ENCODE data around the gene FZR1.

Gene FZR1

DNA sequence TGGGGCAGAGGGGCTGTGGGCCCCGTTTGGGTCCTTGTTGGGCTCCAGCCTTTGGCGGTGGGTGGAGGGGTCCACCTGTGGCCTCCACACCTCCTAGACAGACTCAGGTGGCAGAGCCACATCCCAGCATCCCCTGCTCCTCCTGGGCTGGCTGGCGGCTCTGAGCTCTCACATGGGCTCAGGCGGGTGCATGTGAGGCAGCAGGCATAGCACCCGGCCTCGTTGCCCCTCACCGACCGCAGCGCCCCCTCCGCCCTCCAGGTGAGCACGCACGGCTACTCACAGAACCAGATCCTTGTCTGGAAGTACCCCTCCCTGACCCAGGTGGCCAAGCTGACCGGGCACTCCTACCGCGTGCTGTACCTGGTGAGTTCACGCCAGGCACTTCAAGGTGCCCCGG, 26.9 kb downstream of the FZR1 start:
- no peak for DNase-seq

DNA sequence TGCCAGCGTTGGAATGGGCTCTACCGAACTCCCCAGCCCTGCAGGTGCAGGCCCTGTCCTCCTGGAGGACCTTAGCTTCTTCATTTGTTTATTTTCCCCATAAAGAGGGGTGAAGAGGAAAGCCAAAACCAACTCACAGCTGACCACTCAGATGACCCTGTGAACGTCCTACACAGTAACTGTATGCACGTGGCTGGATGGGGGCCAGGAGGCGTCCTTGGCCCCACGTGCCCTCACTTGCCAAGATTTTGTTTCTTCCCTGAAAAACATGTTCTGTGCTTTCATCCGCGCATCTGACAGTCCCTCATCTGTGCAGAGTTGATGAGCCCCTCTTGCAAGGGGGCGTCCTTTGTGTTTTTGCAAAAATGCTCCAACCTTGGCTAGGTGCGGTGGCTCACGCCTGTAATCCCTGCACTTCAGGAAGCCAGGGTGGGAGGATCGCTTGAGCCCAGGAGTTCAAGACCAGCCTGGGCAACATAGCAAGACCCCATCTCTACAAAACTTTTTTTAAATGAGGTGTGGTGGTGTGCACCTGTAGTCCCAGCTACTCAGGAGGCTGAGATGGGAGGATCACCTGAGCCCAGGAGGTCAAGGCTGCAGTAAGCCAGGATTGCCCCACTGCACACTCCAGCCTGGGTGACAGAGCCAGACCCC, 27.6 kb downstream of the FZR1 start:
- no peak for DNase-seq

DNA sequence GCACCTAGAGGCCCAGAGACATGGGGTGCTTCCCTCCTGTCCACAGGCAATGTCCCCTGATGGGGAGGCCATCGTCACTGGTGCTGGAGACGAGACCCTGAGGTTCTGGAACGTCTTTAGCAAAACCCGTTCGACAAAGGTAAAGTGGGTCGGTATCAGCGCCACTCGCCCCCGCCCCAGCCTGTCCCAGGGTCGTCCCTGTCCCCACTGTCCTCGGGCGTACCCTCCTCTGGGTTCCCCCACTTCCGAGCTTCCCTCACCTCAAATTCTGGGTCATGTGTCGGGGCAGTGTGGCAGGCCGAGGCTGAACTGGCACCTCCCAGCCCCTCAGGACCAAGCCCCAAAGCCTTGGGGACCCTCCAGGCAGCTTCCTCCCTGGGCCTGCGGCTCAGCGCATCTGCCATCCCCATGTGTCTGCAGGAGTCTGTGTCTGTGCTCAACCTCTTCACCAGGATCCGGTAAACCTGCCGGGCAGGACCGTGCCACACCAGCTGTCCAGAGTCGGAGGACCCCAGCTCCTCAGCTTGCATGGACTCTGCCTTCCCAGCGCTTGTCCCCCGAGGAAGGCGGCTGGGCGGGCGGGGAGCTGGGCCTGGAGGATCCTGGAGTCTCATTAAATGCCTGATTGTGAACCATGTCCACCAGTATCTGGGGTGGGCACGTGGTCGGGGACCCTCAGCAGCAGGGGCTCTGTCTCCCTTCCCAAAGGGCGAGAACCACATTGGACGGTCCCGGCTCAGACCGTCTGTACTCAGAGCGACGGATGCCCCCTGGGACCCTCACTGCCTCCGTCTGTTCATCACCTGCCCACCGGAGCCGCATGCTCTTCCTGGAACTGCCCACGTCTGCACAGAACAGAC, 28.5 kb downstream of the FZR1 start:
- no peak for DNase-seq

DNA sequence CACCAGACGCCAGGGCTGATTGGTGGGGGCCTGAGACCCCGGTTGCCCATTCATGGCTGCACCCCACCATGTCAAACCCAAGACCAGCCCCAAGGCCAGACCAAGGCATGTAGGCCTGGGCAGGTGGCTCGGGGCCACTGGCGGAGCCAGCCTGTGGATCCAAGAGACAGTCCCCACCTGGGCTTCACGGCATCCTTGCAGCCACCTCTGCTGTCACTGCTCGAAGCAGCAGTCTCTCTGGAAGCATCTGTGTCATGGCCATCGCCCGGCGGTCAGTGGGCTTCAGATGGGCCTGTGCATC, 29.1 kb downstream of the FZR1 start:
- DNase-seq = no peak

DNA sequence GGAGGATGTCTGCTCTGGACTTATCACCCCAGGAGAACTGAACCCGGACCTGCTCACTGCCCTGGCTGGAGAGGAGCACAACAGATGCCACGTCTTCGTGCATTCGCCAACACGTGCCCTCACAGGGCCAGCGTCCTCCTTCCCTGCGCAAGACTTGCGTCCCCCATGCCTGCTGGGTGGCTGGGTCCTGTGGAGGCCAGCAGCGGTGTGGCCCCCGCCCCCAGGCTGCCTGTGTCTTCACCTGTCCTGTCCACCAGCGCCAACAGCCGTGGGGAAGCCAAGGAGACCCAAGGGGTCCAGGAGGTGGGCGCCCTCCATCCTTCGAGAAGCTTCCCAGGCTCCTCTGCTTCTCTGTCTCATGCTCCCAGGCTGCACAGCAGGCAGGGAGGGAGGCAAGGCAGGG, 29.5 kb downstream of the FZR1 start:
- DNase-seq = no peak

DNA sequence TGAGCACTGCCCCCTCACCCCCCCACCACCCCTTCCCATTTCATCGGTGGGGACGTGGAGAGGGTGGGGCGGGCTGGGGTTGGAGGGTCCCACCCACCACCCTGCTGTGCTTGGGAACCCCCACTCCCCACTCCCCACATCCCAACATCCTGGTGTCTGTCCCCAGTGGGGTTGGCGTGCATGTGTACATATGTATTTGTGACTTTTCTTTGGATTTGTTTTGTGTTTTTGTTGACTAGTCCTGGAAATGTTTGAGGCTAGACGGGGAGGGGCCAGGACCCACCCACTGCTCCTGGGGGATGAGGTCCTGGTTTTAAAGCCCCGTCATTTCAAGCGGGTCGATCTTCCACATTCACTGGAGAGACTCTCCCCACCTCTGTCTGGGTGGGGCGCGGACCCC, 29.9 kb downstream of the FZR1 start:
- no peak for DNase-seq

DNA sequence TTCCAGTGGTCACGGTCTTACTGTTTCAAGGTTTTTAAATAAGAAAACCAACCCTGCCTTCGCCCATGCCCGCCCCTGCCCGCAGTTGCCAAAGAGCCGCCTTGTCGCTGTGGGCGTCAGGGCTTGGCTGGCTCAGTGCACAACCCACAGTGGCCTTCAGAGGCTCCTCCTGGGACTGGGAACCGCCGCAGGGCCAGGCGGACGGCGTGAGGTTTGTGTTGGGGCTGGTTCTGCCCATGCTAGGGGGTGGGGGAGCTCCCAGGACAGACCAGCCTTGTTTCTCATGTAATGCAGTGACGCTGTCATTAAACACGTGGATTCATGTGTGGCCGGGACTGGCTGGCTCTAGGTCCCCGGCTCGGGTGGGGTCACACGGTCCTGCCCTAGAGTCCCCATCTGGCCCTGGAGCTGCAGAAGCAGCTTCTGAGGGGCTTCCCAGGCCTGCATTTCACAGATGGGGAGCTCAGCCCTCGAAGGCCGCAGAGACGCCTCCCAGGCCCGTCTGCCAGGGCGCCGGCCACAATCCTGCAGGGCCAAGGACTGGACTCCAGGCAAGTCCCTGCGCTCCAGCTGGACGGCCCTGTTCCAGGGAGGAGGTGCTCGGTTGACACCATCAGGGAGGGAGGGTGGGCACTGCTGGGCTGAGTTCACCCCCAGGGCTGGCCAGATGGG, 30.5 kb downstream of the FZR1 start:
- peak; percentile 67 for DNase-seq

DNA sequence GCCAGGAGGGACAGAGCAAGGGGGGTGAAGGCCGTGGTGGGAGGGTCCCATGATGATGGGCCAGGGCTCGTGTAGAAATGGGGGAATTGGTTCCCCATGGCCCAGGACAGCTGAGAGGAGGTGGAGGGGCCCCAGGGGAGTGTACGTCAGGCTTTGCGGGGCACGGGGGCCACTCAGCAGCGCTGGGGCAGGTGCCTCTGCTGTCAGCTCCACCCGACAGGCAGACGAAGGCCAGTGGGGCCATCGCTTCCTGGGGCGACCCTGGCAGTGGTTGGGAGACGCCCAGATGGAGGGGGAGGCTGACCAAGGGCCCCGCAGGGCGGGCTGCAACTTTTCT, 31.0 kb downstream of the FZR1 start:
- no peak for DNase-seq

DNA sequence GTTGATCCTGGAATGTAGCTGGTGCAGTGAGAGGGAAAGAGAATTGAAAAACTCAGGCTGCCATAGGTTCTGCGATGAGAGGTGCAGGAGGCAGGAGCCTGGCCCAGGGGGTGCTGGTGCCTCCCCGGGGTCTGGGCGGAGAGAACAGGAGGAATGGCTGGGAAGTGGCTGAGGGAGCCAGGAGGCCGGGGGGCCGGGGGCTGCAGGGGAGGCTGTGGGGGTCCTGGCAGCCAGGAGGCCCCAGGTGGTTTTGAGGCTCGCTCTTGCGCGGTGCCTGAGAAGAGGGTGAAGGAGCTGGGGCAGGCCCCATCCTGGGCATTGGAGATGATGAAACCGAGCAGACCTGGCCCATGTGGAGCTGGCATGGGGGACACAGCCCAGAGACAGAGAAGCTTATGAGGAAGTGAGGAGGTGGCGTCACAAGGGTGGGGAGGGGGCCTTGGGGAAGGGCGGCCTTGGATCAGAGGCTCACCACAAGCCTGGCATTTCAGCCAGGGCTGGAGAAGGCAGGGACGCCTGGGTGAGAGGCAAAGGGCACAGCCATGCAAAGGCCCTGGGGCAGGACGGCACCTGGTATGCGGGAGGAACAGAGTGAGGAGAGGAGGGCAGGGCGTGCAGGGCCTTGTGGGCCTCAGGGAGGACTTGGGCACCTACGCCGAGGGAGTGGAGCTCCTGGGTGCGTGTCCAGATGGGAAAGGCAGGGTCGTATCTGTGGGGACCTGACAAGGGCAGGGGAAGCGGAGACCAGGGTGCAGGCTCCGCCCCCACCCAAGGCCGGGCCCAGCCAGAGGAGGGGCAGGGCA, 31.5 kb downstream of the FZR1 start:
- DNase-seq = no peak

DNA sequence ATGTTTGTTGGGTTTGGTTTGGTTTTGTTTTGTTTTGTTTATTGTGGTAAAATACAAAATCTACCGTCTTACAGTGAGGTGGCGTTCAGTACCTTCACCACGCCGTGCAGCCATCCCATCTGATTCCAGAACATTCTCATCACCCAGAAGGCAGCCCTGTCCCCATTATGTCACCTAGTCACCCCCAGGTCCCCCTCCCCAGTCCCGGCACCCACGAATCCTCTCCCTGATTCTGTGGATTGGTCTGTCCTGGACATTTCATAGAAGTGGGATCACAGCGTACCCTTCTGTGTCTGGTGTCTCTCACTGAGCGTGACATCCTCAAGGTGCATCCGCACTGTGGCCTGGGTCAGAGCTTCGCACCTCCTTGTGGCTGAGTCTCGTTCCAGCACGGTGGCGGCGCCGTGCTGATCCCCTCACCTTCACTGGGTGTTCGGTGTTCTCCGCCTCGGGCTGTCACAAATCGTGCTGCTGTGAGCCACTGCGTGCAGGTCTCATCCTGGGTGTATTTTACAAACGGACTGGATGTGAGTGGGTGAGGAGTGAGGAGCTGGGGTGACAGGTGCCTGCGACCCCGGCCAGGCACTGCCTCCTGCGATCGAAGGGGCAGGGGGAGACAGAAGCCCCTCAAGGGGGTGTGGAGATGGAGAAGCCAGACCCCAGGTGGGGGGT, 32.3 kb downstream of the FZR1 start:
- DNase-seq = no peak

DNA sequence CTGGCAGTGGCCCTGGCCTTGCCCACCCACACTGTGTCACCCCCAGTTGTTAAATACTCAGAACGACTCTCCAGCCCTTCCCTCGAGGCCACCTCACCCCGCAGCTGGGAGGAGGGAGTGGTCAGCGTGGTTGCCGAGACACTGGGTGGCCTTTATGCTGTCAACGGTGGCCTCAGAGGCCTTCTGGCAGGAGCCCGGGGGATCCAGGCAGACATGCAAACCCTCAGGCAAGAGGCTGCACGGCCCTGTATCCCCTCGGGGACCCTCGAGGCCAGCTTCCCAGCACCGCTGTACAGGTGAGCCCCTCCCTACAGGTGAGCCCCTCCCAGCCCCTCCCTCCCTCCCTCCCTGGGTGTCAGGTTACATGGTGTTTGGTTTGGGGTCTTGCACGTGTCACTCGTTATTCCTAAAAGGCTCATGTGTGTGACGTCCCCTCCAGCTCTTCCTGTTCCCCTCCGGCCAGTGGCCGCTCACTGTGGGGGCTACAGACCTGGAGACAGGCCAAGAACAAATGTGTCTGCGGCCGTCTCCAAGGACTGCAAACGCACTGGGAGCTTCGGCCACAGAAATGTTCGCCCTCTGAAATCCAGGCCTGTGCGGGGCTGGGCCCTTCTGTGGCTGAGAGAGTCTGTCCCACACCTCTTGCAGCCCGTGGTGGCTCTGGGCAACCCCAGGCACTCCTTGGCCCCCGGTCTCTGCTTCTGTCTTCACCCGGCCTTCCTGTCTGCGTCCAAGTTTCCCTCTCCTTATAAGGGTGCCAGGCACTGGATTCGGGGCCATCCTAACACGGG, 33.0 kb downstream of the FZR1 start, which contains the start of gene TEKTIP1:
Gene TEKTIP1, plus strand, starts transcription at position 210 of the 791 bp plus-strand sequence. Its CDS starts 4 bp downstream, at position 214.
- no peak for DNase-seq

DNA sequence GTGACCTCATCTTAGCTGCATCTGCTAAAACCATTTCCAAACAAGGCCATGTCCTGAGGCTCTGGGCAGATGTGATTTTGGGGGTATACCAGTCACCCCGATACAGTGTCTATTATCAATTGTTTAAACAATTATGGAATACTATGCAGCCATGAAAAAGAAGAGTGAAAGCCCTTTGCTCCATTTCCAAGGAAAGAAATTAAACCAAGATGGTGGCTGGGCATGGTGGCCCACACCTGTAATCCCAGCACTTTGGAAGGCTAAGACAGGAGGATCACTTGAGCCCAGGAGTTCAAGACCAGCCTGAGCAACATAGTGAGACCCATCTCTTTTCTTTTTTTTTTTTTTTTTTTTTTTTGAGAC, 33.6 kb downstream of the FZR1 start:
- no peak for DNase-seq

DNA sequence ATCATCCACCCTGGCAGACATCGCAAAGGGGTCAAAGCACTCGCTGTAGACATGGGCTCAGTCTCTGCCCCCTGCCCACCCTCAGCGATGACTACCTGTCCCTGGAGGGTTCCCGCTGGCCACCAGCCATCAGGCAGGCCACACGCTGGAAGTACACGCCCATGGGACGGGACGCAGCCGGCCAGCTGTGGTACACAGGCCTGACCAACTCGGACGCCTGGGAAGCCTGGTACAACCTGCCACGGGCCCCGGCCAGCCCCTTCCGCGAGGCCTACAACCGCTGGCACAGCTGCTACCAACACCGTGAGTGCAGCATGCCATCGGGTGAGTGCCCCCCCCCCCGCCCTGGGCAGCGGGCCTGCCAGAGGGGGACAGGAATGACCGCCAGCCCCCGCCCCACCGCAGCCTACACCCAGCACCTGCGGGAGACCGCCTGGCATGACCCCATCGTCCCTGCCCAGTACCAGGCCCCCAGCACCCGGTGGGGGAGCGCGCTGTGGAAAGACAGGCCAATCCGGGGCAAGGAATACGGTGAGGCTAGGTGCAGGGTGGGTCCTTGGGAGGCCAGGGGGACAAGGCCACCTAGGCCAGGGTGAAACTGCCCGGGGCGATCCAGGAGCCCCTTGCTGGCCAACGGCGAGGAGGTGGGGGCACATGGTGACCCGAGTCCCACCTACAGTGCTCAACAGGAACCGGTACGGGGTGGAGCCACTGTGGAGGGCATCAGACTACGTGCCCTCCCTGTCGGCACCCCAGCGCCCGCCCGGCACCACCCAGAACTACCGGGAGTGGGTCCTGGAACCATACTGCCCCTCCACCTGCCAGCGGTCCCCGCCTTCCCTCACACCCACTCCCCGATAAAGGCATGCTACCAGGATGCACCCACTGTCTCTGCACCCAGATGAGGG, 37.3 kb downstream of the FZR1 start:
- no peak for DNase-seq

DNA sequence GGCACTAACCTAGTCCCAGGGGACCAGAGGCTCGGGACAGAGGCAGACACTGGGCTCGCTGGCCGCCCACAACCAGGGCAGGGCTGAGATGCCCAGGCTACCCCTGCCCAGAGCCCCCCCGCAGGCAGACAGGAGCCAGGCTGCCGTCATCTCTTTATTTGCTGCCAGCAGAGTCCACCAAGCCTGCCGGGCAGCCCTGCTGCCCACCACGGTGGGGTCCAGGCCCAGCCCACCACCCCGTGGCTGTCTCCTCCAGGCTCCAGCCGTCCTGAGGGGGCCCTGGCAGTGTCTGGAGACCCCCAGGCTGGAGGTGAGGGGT, 37.9 kb downstream of the FZR1 start:
- DNase-seq = no peak

DNA sequence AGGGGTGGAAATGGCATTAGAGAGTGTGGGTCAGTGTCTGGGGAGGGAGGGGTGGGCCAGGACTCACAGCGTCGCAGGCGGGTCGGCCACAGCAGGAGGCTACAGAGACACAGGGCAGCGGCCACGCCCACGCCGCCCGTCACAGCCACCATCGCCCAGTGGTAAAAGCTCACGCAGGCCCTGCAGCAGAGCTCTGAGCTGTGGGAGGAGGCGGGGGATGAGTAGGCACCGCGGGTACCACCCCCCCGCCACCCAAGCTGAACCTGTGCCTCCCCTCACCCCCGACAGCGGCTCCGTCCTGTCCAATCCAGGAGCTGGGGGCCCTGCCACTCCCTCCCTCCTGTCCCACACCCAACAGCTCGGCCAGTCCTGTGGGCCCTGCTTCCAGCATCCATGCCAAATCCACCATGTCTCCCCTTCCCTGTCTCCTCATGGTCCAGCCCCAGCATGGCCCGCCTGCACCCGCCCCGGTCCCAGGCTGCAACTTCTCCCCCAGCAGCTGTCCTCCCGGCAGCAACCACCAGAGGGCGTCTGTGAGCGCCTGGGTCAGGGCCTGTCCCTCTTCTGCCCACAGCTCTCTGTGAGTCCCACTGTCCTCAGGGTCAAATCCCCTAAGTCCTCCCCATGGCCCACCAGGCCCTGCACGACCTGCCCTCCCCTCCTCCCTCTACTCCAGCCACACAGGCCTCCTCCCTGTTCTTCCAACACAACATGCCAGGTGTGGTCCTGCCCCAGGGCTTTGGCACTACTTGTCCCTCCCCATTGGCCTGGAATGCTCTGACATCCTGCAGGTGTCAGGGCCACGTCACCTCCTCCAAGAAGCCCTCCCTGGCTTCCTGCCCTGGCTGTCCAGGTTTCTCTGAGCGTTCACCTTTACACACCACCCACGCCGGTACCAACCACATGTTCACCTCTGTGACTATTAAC, 38.9 kb downstream of the FZR1 start:
- peak; percentile 77 for DNase-seq

DNA sequence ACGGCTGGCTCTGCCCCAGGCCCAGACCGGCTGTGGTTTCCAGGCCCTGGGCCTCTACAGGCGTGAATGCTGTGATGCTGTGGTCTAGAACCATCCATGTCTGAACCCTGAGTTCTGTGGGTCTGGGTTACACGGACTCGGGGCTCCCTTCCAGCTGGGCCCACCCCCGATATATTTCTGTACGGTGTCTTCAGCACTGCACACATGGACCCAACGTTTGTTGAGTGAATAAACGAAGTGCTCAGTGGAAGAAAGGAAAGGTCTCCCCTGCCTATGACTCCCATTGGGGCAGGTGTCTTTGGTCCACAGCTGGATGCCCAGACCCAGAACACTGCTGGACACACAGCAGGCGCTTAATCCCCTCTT, 39.5 kb downstream of the FZR1 start:
- no peak for DNase-seq

DNA sequence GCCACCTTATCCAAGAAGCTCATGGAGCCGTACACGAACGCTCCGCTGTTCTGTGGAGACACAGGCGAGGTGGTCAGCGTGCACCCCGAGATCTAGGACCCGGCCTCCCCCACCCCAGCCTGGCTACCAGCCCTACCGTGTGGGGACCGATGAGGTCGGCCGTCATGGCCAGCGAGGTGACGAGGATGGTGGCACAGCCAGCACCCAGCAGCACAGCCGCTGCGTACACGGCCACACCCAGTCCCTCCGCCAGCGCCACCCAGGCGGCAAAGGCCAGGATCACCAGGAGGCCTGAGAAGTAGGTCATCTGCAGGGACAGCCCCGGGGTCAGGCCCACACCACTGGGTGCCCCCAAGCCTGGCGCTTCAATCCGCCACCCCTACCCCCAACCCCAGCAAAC, 40.0 kb downstream of the FZR1 start:
- no peak for DNase-seq

DNA sequence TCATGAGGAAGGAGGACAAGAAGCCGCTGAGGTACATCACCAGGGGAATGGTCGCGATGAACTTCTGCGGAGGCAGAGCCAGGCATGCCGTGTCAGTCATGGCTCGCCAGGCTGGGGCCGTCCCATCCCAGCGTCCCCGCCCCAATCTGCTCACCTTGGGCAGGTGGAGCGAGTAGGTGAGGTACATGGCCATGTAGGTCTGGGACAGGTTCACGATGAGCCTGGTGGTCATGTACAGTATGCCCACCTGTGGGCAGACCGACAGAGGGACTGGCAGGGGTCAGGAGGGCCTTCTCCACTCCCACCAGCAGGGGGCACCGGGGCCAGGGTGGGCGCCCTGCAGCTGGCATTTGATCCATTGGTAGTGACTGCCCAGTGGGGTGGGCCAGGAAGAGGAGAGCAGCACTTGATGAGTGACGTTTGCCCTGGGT, 41.2 kb downstream of the FZR1 start:
- DNase-seq = no peak

DNA sequence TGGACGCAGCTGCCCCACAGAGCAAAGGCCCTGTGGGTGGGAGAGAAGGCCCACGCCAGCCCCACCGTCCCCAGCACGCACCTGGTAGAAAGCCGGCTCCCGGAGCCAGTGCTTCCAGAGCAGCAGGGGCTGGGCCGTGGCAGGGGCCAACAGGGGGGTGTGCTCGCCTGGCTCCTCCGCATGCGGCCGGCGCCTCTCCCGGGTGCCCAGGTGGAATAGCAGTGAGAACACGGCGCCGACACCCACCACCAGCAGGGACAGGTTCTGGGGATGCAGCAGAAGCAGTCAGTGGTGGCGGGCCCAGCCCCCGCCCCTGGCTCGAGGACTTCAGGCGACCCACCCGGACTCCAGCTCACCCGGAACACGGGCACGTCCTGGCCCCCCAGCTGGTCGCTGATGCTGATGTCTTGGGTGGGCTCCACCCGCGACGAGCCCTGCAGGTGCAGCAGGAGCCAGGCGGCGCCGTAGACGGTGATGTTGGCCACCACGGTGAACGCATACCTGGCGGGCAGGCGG, 41.7 kb downstream of the FZR1 start:
- no peak for DNase-seq

DNA sequence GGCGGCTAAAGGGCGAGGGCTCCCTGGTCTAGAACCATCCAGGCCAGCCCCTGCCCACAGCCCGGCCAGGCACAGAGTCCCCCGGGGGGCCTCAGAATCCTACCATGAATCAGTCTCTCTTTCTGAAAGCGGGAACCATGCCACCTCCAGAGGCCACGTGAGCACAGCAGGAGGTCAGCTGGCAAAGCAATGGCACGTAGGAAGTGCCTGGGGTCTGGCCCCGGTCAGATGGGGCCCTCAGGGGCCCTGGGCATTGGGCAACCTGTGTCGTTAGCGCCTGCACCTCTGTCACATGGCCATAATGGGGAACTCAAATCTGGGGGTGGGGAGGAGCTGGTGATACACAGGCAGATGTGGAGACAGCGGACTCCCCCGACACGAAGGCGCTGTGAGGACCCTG, 42.5 kb downstream of the FZR1 start:
- DNase-seq = no peak

All from right forelimb (tissue), 1 donor.